ENCODE results near the gene CCR5. TPM values are rescaled to one million over a fixed set of nuclear protein-coding genes. Genes with fewer than 3 reads are reported as not detected.

Gene CCR5
- total RNA-seq, 1 donor from 2014 or later: not detected

- TF ChIP-seq, protein P1, sequence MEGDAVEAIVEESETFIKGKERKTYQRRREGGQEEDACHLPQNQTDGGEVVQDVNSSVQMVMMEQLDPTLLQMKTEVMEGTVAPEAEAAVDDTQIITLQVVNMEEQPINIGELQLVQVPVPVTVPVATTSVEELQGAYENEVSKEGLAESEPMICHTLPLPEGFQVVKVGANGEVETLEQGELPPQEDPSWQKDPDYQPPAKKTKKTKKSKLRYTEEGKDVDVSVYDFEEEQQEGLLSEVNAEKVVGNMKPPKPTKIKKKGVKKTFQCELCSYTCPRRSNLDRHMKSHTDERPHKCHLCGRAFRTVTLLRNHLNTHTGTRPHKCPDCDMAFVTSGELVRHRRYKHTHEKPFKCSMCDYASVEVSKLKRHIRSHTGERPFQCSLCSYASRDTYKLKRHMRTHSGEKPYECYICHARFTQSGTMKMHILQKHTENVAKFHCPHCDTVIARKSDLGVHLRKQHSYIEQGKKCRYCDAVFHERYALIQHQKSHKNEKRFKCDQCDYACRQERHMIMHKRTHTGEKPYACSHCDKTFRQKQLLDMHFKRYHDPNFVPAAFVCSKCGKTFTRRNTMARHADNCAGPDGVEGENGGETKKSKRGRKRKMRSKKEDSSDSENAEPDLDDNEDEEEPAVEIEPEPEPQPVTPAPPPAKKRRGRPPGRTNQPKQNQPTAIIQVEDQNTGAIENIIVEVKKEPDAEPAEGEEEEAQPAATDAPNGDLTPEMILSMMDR (IDR thresholded peaks at IDR 0.05; ENCODE audit: insufficient read depth, low read length, poor library complexity, severe bottlenecking): no peak
- Histone ChIP-seq H3K27me3 (ENCODE audit: control insufficient read depth, insufficient read depth, low read length) (peaks cover 7% of the 10 kb centered on the region), H3K36me3 (ENCODE audit: control insufficient read depth, insufficient read depth, low read length) (no peaks in the 10 kb centered on the region)
Measured at GRCh38 chr3:46349484-46350261, 21.1 kb upstream of the CCR5 start.

DNA sequence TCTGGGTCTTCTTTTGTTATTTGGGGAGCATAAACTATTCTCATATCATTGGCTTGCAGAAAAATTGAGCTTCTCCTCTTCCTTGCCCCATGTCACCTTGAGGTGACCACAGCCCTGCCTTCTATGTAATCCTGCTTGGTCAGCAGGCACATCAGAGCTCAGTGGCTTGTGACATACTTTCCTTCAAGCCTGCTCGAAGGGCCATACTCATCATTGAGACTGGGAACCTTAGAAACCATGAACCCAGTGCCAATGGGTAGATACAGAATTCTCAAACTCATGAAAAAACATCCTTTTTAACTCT is 20.5 kb upstream of the CCR5 start:
- Histone ChIP-seq H3K36me3 (ENCODE audit: control insufficient read depth, insufficient read depth, low read length) (no peaks in the 10 kb centered on the region), H3K27me3 (ENCODE audit: control insufficient read depth, insufficient read depth, low read length) (peaks cover 9% of the 10 kb centered on the region), H3K4me3 (ENCODE audit: low read depth, low read length) (no peak overlapping the region)
- TF ChIP-seq, protein P1 (IDR thresholded peaks at IDR 0.05; ENCODE audit: insufficient read depth, low read length, poor library complexity, severe bottlenecking): no peak
- DNase-seq (ENCODE audit: low read depth): no peak

More at GRCh38 chr3:46349484-46350261, 21.1 kb upstream of the CCR5 start:
- no peak for DNase-seq (ENCODE audit: low read depth)
- no peak overlapping the region for H3K4me3 ChIP-seq (ENCODE audit: low read depth, low read length)

DNA sequence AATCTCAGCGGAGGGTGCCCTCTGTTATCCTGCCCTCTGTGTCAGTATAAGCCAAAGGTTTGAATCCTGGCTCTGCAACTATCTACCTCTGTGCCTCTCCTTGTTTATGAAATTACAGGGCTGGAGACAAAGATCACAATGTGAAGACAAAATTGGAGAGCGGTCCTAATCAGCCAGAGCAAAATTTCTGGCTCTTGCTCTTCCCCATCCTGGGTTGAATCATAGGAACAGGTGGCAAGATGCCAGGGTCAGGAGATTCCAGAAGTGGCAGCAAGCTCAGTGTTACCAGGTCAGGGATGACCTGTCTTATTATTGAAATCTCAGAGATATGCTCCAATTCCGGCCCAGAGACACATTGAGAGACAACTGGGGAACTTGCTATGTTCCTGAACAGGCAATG is 19.1 kb upstream of the CCR5 start:
- TF ChIP-seq, protein P1 (IDR thresholded peaks at IDR 0.05; ENCODE audit: insufficient read depth, low read length, poor library complexity, severe bottlenecking): no peak
- H3K36me3 ChIP-seq (ENCODE audit: control insufficient read depth, insufficient read depth, low read length): no peaks in the 10 kb centered on the region

DNA sequence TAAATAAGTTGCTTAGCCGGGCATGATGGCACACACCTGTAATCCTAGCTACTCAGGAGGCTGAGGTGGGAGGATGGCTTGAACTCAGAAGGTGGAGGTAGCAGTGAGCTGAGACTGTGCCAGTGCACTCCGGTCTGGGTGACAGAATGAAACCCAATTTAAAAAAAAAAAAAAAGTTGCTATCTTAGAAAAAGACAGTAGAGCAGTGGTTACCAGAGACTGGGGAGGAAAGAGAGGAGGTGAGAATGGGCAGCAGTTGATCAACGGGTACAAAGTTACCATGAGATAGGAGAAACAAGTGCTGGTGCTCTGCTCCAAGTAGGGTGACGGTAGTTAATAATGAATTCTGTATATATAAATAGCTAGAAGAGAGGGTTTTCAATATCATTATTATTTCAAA is 17.7 kb upstream of the CCR5 start:
- H3K4me3 ChIP-seq (ENCODE audit: low read depth, low read length): no peak overlapping the region
- H3K27me3 ChIP-seq (ENCODE audit: control insufficient read depth, insufficient read depth, low read length): peaks cover 10% of the 10 kb centered on the region
- DNase-seq (ENCODE audit: low read depth): no peak
- H3K36me3 ChIP-seq (ENCODE audit: control insufficient read depth, insufficient read depth, low read length): no peaks in the 10 kb centered on the region
- TF ChIP-seq, protein P1 (IDR thresholded peaks at IDR 0.05; ENCODE audit: insufficient read depth, low read length, poor library complexity, severe bottlenecking): no peak

More for the DNA sequence above, 19.1 kb upstream of the CCR5 start:
- H3K4me3 ChIP-seq (ENCODE audit: low read depth, low read length): no peak overlapping the region
- no peak for DNase-seq (ENCODE audit: low read depth)
- H3K27me3 ChIP-seq (ENCODE audit: control insufficient read depth, insufficient read depth, low read length): peaks cover 10% of the 10 kb centered on the region

GRCh38 chr3:46353647-46354410 is 16.9 kb upstream of the CCR5 start, which contains the start of gene CCR2:
Gene CCR2 (plus strand): TSS chr3:46354111. CDS start chr3:46357528, 3,417 bp downstream.
- Histone ChIP-seq H3K27me3 (ENCODE audit: control insufficient read depth, insufficient read depth, low read length) (peaks cover 10% of the 10 kb centered on the region), H3K4me3 (ENCODE audit: low read depth, low read length) (no peak within 1 kb of the TSS), H3K36me3 (ENCODE audit: control insufficient read depth, insufficient read depth, low read length) (no peaks in the 10 kb centered on the region)
- DNase-seq (ENCODE audit: low read depth): no peak
- TF ChIP-seq, protein P1 (IDR thresholded peaks at IDR 0.05; ENCODE audit: insufficient read depth, low read length, poor library complexity, severe bottlenecking): no peak

Measured in kidney epithelial cell (primary cell).